HepG2 (cell line): ENCODE results near the gene CUEDC2. TPM values are rescaled to one million over a fixed set of nuclear protein-coding genes. Genes with fewer than 3 reads are reported as not detected.

Experiments
- ATF1 ChIP-seq: IDR thresholded peaks from 2 replicates; pipeline ENCODE4 v1.6.1; 2016; ENCODE audit warnings: mild to moderate bottlenecking, control low read depth
- HNF1B ChIP-seq: sonication (generic); formaldehyde crosslinking; IDR thresholded peaks from 2 replicates; pipeline ENCODE4 v1.5.1; 2020; ENCODE audit warnings: mild to moderate bottlenecking, moderate library complexity, missing genetic modification reagents
- KAT8 ChIP-seq: IDR thresholded peaks from 2 replicates; pipeline ENCODE4 v1.6.1; 2016; ENCODE audit warnings: missing genetic modification reagents, missing compliant biosample characterization
- KDM5B ChIP-seq: sonication (generic); formaldehyde crosslinking; IDR thresholded peaks from 2 replicates; pipeline ENCODE4 v1.4.0; 2020; ENCODE audit warnings: missing genetic modification reagents, mild to moderate bottlenecking, borderline replicate concordance
- KLF13 ChIP-seq: sonication (generic); formaldehyde crosslinking; IDR thresholded peaks from 2 replicates; pipeline ENCODE4 v1.4.0; 2020; ENCODE audit warnings: mild to moderate bottlenecking, missing genetic modification reagents
- LRRFIP1 ChIP-seq: sonication (generic); formaldehyde crosslinking; conservative IDR thresholded peaks from 2 replicates; pipeline ENCODE4 v1.4.0; 2020; ENCODE audit warnings: missing genetic modification reagents
- MYNN ChIP-seq: sonication (generic); formaldehyde crosslinking; IDR thresholded peaks from 2 replicates; pipeline ENCODE4 v1.4.0; 2020; ENCODE audit warnings: mild to moderate bottlenecking, low read depth, missing genetic modification reagents
- NONO ChIP-seq, 2 experiments: fragments of 450-650 bp in 1 of 2; sonication (generic) in 1 of 2; formaldehyde crosslinking in 1 of 2; IDR thresholded peaks in 1 of 2; conservative IDR thresholded peaks in 1 of 2; 2 replicates each; pipeline versions ENCODE4 v1.6.1 to v1.8.0; 2017 to 2022; ENCODE audit warnings: mild to moderate bottlenecking in 1 of 2, missing genetic modification reagents in 1 of 2, moderate library complexity in 1 of 2
- NR2C2 ChIP-seq: sonication (generic); formaldehyde crosslinking; IDR thresholded peaks from 2 replicates; pipeline ENCODE4 v1.4.0; 2020; ENCODE audit warnings: missing genetic modification reagents, mild to moderate bottlenecking, moderate library complexity, borderline replicate concordance
- PRMT3 ChIP-seq: sonication (generic); formaldehyde crosslinking; IDR thresholded peaks from 2 replicates; pipeline ENCODE4 v1.8.1; 2022; ENCODE audit warnings: low read depth, mild to moderate bottlenecking, moderate library complexity, missing genetic modification reagents, borderline replicate concordance
- RFX1 ChIP-seq: fragments of 450-650 bp; IDR thresholded peaks from 2 replicates; pipeline ENCODE4 v1.6.1; 2017
- THAP8 ChIP-seq: sonication (generic); formaldehyde crosslinking; IDR thresholded peaks from 2 replicates; pipeline ENCODE4 v1.5.1; 2020; ENCODE audit warnings: missing genetic modification reagents, mild to moderate bottlenecking, borderline replicate concordance
- ZBTB43 ChIP-seq: sonication (generic); formaldehyde crosslinking; conservative IDR thresholded peaks from 2 replicates; pipeline ENCODE4 v1.4.0; 2020; ENCODE audit warnings: missing genetic modification reagents
- ZNF18 ChIP-seq: sonication (generic); formaldehyde crosslinking; IDR thresholded peaks from 2 replicates; pipeline ENCODE4 v1.8.0; 2022; ENCODE audit warnings: mild to moderate bottlenecking, missing genetic modification reagents; ENCODE audit not compliant: insufficient replicate concordance
- ZNF224 ChIP-seq: sonication (generic); formaldehyde crosslinking; IDR thresholded peaks from 2 replicates; pipeline ENCODE4 v1.5.0; 2020; ENCODE audit warnings: mild to moderate bottlenecking, missing genetic modification reagents
- ZNF414 ChIP-seq: sonication (generic); formaldehyde crosslinking; IDR thresholded peaks from 2 replicates; pipeline ENCODE4 v1.5.0; 2020; ENCODE audit warnings: missing genetic modification reagents
- ZNF550 ChIP-seq: sonication (generic); formaldehyde crosslinking; IDR thresholded peaks from 2 replicates; pipeline ENCODE4 v1.4.0; 2020; ENCODE audit warnings: mild to moderate bottlenecking, missing genetic modification reagents, borderline replicate concordance
- ZNF569 ChIP-seq: sonication (generic); formaldehyde crosslinking; IDR thresholded peaks from 2 replicates; pipeline ENCODE4 v1.5.0; 2020; ENCODE audit warnings: mild to moderate bottlenecking, missing genetic modification reagents, moderate library complexity, borderline replicate concordance
- ZNF572 ChIP-seq: sonication (generic); formaldehyde crosslinking; IDR thresholded peaks from 2 replicates; pipeline ENCODE4 v1.5.1; 2020; ENCODE audit warnings: mild to moderate bottlenecking, missing genetic modification reagents
- ZNF784 ChIP-seq: sonication (generic); formaldehyde crosslinking; IDR thresholded peaks from 2 replicates; pipeline ENCODE4 v1.5.1; 2020; ENCODE audit warnings: missing genetic modification reagents, mild to moderate bottlenecking, borderline replicate concordance
- polyA plus RNA-seq, 8 experiments: library from polyadenylated mRNA; depleted of rRNA in 3 of 8; stranded (reverse) in 7 of 8; unstranded in 1 of 8; fragments of >200 nt; fragmentation: Illumina TruSeq in 4 of 8; extraction: Trizol in 4 of 8; gene quantifications; 2 replicates each; pipeline versions ENCODE4 v1.2.1 to v1.2.3, GENCODE V29; 2011 to 2016; ENCODE audit warnings: low read depth in 4 of 8, missing spikeins in 1 of 8, mixed read lengths in 1 of 8; ENCODE audit not compliant: insufficient read depth in 1 of 8
- total RNA-seq, 5 experiments: library from RNA; depleted of rRNA; stranded (reverse); fragments of >200 nt; fragmentation: Illumina TruSeq; extraction: Trizol; gene quantifications; 2 replicates each; pipeline ENCODE4 v1.2.3, GENCODE V29; 2016; ENCODE audit warnings: low read depth in 1 of 5

The CUEDC2 gene
- total and polyA plus RNA-seq, 2 of the 13 experiments (the other 11 are each of a cell fraction or from before 2014, with no cell fraction given), result 13.1 to 18.4 TPM

GRCh38 chr10:102450124-102450373, 17.7 kb upstream of the CUEDC2 start (continued):
- TF ChIP-seq THAP8 (CRISPR knock-in tag) (no peak), HNF1B (CRISPR knock-in tag) (no peak; the same call in 1 of the 2 replicates), LRRFIP1 (no peak), ZNF414 (no peak), KDM5B (CRISPR knock-in tag) (peak; percentile 48; the same call in 1 of the 2 replicates), NONO (IDR thresholded peaks at IDR 0.05) (no peak), NONO (CRISPR knock-in tag; conservative IDR thresholded peaks at IDR 0.05) (no peak), ZNF18 (CRISPR knock-in tag) (no peak), ZNF569 (CRISPR knock-in tag) (no peak), PRMT3 (no peak), MYNN (CRISPR knock-in tag) (no peak), KLF13 (CRISPR knock-in tag) (0 out of 2 replicates have a peak, but pooled peaks have one; percentile 58), ZNF572 (CRISPR knock-in tag) (no peak), NR2C2 (CRISPR knock-in tag) (no peak), ZNF784 (CRISPR knock-in tag) (no peak), ATF1 (CRISPR knock-in tag) (no peak), RFX1 (no peak), ZBTB43 (CRISPR knock-in tag) (no peak), ZNF224 (CRISPR knock-in tag) (no peak), ZNF550 (0 out of 2 replicates have a peak, but pooled peaks have one; percentile 76), KAT8 (CRISPR knock-in tag) (no peak)
